Hepatocyte (in vitro differentiated cells): ENCODE measurements around the gene EXO5.

Experiments used
- EZH2 ChIP-seq: fragments of 200-600 bp; sonication (generic); IDR thresholded peaks from 2 replicates; pipeline ENCODE4 v1.6.1; 2016; ENCODE audit warnings: antibody characterized with exemption, mild to moderate bottlenecking, borderline replicate concordance
- TF ChIP-seq, protein P1 (sequence below): fragments of 200-600 bp; sonication (generic); IDR thresholded peaks from 2 replicates; pipeline ENCODE4 v1.5.1; 2016; ENCODE audit warnings: antibody characterized with exemption, mild to moderate bottlenecking; ENCODE audit not compliant: poor library complexity

DNA sequence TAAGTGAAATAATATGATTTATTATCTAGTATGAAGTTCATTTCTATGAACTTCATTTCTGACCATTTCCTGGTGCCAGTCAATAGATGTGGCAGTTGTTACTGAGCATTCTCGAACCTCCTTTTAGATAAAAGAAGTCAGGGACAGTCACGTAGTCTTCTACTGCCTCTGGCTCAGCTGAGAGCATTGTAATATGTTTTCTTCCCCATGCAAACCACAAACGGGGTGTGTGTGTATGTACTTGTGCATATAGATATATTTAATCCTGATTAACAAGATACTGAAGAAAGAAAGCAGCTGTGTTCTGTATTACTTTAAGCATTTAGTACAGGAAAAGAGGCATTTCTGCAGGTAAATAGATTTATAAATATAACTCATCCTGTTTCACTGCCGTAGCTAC, 44.5 kb downstream of the EXO5 start:
- TF ChIP-seq EZH2 = no peak
- TF ChIP-seq, protein P1, sequence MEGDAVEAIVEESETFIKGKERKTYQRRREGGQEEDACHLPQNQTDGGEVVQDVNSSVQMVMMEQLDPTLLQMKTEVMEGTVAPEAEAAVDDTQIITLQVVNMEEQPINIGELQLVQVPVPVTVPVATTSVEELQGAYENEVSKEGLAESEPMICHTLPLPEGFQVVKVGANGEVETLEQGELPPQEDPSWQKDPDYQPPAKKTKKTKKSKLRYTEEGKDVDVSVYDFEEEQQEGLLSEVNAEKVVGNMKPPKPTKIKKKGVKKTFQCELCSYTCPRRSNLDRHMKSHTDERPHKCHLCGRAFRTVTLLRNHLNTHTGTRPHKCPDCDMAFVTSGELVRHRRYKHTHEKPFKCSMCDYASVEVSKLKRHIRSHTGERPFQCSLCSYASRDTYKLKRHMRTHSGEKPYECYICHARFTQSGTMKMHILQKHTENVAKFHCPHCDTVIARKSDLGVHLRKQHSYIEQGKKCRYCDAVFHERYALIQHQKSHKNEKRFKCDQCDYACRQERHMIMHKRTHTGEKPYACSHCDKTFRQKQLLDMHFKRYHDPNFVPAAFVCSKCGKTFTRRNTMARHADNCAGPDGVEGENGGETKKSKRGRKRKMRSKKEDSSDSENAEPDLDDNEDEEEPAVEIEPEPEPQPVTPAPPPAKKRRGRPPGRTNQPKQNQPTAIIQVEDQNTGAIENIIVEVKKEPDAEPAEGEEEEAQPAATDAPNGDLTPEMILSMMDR = no peak
